HCT116 (cell line): ENCODE results near the gene TBP. TPM values are rescaled to one million over a fixed set of nuclear protein-coding genes. Genes with fewer than 3 reads are reported as not detected.

Source experiments
- ATAC-seq: fragments of 200-7000 bp; cut with Tn5 transposase; 2 replicates; pipeline ENCODE4 v1.9.1; 2020; ENCODE audit warnings: mild to moderate bottlenecking, moderate library complexity
- BruUV-seq: library from RNA; stranded (reverse); fragments of 400-500 nt; replicated peaks from 2 replicates; lab custom pipeline; 2021; lab: Mats Ljungman, UMichigan
- CTCF ChIA-PET: fragments of 300-600 bp; sonication (Branson Sonifier 250); formaldehyde crosslinking; loops from one replicate; lab custom pipeline; 2021; ENCODE audit warnings: antibody characterized with exemption; lab: Charles Lee
- POLR2A ChIA-PET: fragments of 300-600, 350-600 bp; sonication (Branson Sonifier 250); formaldehyde crosslinking; loops from one replicate; lab custom pipeline; 2021; ENCODE audit warnings: antibody characterized with exemption; lab: Charles Lee
- RAD21 ChIA-PET, 2 experiments: fragments of 300-600 bp; sonication (Branson Sonifier 250); formaldehyde crosslinking; loops; one replicate each; lab custom pipeline; 2023; ENCODE audit warnings: low total read pairs in 2 of 2; ENCODE audit not compliant: uncharacterized antibody in 2 of 2, unreplicated experiment in 2 of 2, low non-redundant PET in 1 of 2; lab: Charles Lee
- DNase-seq: peaks from one replicate; pipeline ENCODE4 v3.0.0-alpha.2; 2010; ENCODE audit warnings: low read depth, low spot score
- H2AFZ ChIP-seq: fragments of 200-600 bp; shearing (Covaris generic), sonication (generic); 2 replicates; pipeline ENCODE4 v1.6.1; 2017; ENCODE audit warnings: low read depth, mixed run types, mixed read lengths, antibody characterized with exemption, low read length; ENCODE audit not compliant: poor library complexity, severe bottlenecking
- H3K27ac ChIP-seq: 2 replicates; pipeline ENCODE4 v1.5.1; 2012; ENCODE audit warnings: low read depth, low read length
- H3K27me3 ChIP-seq: fragments of 200-600 bp; sonication (generic); 2 replicates; pipeline ENCODE4 v1.6.1; 2016; ENCODE audit warnings: mixed run types, low read length, mixed read lengths; ENCODE audit not compliant: insufficient read depth
- H3K36me3 ChIP-seq, 2 experiments: fragments of 200-500 bp in 1 of 2; fragments of 200-600 bp in 1 of 2; sonication (Bioruptor generic) in 1 of 2; sonication (generic) in 1 of 2; 2 replicates each; pipeline versions ENCODE4 v1.5.1 to v1.6.1; 2014 to 2016; ENCODE audit warnings: low read length in 2 of 2, inconsistent platforms in 1 of 2, mixed read lengths in 1 of 2, mixed run types in 1 of 2; ENCODE audit not compliant: insufficient read depth in 2 of 2, control insufficient read depth in 1 of 2
- H3K4me1 ChIP-seq, 2 experiments: fragments of 200-600 bp in 1 of 2; sonication (generic) in 1 of 2; 2 replicates each; pipeline versions ENCODE4 v1.5.1 to v1.6.1; 2012 to 2017; ENCODE audit warnings: low read length in 2 of 2, inconsistent platforms in 1 of 2, mild to moderate bottlenecking in 1 of 2, mixed read lengths in 1 of 2, mixed run types in 1 of 2, moderate library complexity in 1 of 2; ENCODE audit not compliant: insufficient read depth in 2 of 2, control insufficient read depth in 1 of 2
- H3K4me2 ChIP-seq: fragments of 200-600 bp; sonication (generic); 2 replicates; pipeline ENCODE4 v1.6.1; 2017; ENCODE audit warnings: mixed run types, low read length, mixed read lengths
- H3K4me3 ChIP-seq, 2 experiments: fragments of 200-600 bp in 1 of 2; sonication (generic) in 1 of 2; replicated peaks in 1 of 2; 2 replicates each; pipeline ENCODE4 v1.5.1; 2011 to 2016; ENCODE audit warnings: low read length in 2 of 2, control low read depth in 1 of 2, low read depth in 1 of 2, mild to moderate bottlenecking in 1 of 2, mixed read lengths in 1 of 2, mixed run types in 1 of 2
- H3K79me2 ChIP-seq: fragments of 200-600 bp; sonication (generic); 2 replicates; pipeline ENCODE4 v1.6.1; 2017; ENCODE audit warnings: mild to moderate bottlenecking, mixed run types, low read length, moderate library complexity, mixed read lengths; ENCODE audit not compliant: insufficient read depth
- H3K9ac ChIP-seq: fragments of 200-600 bp; sonication (generic); 2 replicates; pipeline ENCODE4 v1.6.1; 2016; ENCODE audit warnings: low read length, mixed read lengths
- H3K9me2 ChIP-seq: fragments of 200-600 bp; sonication (generic), shearing (Covaris generic); 2 replicates; pipeline ENCODE4 v1.6.1; 2017; ENCODE audit warnings: mixed run types, mild to moderate bottlenecking, moderate library complexity; ENCODE audit not compliant: insufficient read depth
- H3K9me3 ChIP-seq, 2 experiments: fragments of 200-500 bp in 1 of 2; fragments of 200-600 bp in 1 of 2; sonication (Bioruptor generic) in 1 of 2; sonication (generic) in 1 of 2; 2 replicates each; pipeline ENCODE4 v1.6.1; 2014 to 2017; ENCODE audit warnings: low read length in 2 of 2, mixed read lengths in 2 of 2, inconsistent platforms in 1 of 2, low read depth in 1 of 2, mild to moderate bottlenecking in 1 of 2, mixed run types in 1 of 2, moderate library complexity in 1 of 2; ENCODE audit not compliant: control insufficient read depth in 1 of 2, insufficient read depth in 1 of 2
- H4K20me1 ChIP-seq: fragments of 200-600 bp; sonication (generic), shearing (Covaris generic); 2 replicates; pipeline ENCODE4 v1.6.1; 2017; ENCODE audit warnings: mixed run types, mild to moderate bottlenecking, moderate library complexity; ENCODE audit not compliant: insufficient read depth
- ATF3 ChIP-seq: IDR thresholded peaks from 2 replicates; pipeline ENCODE4 v1.6.1; 2012
- CTCF ChIP-seq, 3 experiments: fragments of 200-600 bp in 1 of 3; sonication (generic) in 1 of 3; IDR thresholded peaks in 2 of 3; conservative IDR thresholded peaks in 1 of 3; 2 replicates each; pipeline ENCODE4 v1.5.1; 2012 to 2017; ENCODE audit warnings: low read depth in 2 of 3, low read length in 2 of 3, antibody characterized with exemption in 1 of 3, borderline replicate concordance in 1 of 3, control low read depth in 1 of 3, mild to moderate bottlenecking in 1 of 3, mixed read lengths in 1 of 3, mixed run types in 1 of 3, moderate library complexity in 1 of 3; ENCODE audit not compliant: insufficient read depth in 1 of 3
- MAX ChIP-seq: IDR thresholded peaks from 2 replicates; pipeline ENCODE4 v1.6.1; 2012
- RAD21 ChIP-seq: IDR thresholded peaks from 2 replicates; pipeline ENCODE4 v1.6.1; 2012; ENCODE audit warnings: low read depth, mild to moderate bottlenecking
- intact Hi-C: fragments of 100-400 bp; cut with micrococcal nuclease; formaldehyde crosslinking; loops from 2 replicates; pipeline ENCODE4 v1.10.0; 2022
- total RNA-seq: library from RNA; stranded (reverse); gene quantifications from one replicate; pipeline ENCODE4 v1.2.1, GENCODE V29; 2021; ENCODE audit not compliant: unreplicated experiment

TBP gene
- total RNA-seq, 1 experiment from 2014 or later, result 22.7 TPM

GRCh38 chr6:170516783-170517616 lies 37.2 kb upstream of the TBP start:
- no peak overlapping the region for H3K4me3 ChIP-seq
- no TSS peak for BruUV-seq
- POLR2A ChIA-PET, result no interaction called here

More at GRCh38 chr6:170516783-170517616, 37.2 kb upstream of the TBP start:
- Histone ChIP-seq H3K9me3 (no peaks in the 10 kb centered on the region), H3K27me3 (peaks cover 5% of the 10 kb centered on the region; the same call in 1 of the 2 replicates), H3K4me1 (no peaks in the 10 kb centered on the region), H4K20me1 (no peaks in the 10 kb centered on the region), H2AFZ (peak overlapping the region; percentile 5), H3K4me2 (peak overlapping the region; percentile 49), H3K9me2 (no peaks in the 10 kb centered on the region), H3K79me2 (no peaks in the 10 kb centered on the region), H3K9ac (no peak overlapping the region), H3K36me3 (no peaks in the 10 kb centered on the region), H3K27ac (no peak overlapping the region)
- ATAC-seq (peak; percentile 99), DNase-seq (peak; percentile 48)
- ChIA-PET CTCF (interaction anchor here (0.6 to 3.0 kb wide), 6 partner anchors 15 to 799 kb away, joined by 3 to 39 read pairs (median 4); no protein-coding TSS in a partner anchor), RAD21 (interaction anchor here (0.6 to 1.6 kb wide), 6 partner anchors 60 to 1625 kb away, joined by 3 to 7 read pairs (median 4); no protein-coding TSS in a partner anchor)
- intact Hi-C loops, result loop anchor here (1.0 to 5.0 kb wide), 5 partner anchors 566 to 1622 kb away; no protein-coding TSS in a partner anchor
- TF ChIP-seq MAX (peak; percentile 60), ATF3 (no peak), RAD21 (peak; percentile 90), CTCF (IDR thresholded peaks at IDR 0.05 in 2 of 3, conservative IDR thresholded peaks at IDR 0.05 in 1 of 3; ENCODE audit: borderline replicate concordance in 1 of 3, insufficient read depth in 1 of 3, low read depth in 2 of 3, low read length in 2 of 3) (peak; percentile 72 to 81 (median 79))
